Retinal pigment epithelial cell (primary cell): Measurements from ENCODE around the gene NPDC1.

Source experiments
- DNase-seq: peaks from one replicate; pipeline ENCODE4 v3.0.0-alpha.2; 2010; ENCODE audit warnings: low read depth
- H3K4me3 ChIP-seq: 2 replicates; pipeline ENCODE4 v1.5.1; 2011; ENCODE audit warnings: mild to moderate bottlenecking, low read length, control low read depth, moderate library complexity
- TF ChIP-seq, protein P1 (sequence below): conservative IDR thresholded peaks from 2 replicates; pipeline ENCODE4 v1.5.1; 2011; ENCODE audit warnings: low read depth, low read length, control low read depth, inconsistent platforms

NPDC1 gene

DNA sequence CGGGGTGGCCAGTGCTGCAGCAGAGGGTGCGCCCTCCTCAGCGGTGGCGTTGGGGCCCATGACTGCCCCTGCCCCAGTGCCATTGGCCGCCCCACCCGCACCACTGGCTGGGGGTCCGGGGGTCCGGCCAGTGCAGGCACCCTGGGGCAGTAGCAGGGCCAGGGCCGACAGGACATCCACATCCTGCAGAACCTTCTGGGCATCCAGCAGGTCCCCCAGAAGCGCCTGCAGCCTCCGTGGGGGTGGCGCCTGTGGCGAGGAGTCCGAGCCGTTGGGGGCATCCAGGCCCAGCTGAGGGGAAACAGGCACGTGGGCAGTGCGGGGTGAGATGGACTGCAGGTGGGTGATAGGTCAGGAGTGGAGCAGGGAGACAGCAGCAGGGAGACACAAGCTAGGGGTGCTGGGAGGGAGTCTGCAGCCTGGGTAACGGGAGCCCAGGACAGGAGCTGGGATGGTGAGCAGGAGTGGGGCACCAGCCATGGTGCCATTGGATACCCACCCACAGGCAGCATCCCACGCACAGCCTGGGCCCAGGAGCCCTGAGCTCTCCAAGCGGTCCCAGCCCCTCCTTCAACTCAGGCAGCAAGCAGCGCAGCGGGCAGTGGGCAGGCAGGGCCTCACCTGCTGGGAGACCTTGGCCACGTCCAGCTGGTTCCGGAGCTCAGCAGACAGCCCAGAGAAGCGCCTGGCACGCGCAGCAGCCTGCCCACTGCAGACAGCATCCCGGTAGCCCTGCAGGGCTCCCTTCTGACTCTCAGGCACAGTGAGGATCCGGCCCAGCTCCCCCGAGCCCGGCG, 25.0 kb downstream of the NPDC1 start:
- TF ChIP-seq, protein P1, sequence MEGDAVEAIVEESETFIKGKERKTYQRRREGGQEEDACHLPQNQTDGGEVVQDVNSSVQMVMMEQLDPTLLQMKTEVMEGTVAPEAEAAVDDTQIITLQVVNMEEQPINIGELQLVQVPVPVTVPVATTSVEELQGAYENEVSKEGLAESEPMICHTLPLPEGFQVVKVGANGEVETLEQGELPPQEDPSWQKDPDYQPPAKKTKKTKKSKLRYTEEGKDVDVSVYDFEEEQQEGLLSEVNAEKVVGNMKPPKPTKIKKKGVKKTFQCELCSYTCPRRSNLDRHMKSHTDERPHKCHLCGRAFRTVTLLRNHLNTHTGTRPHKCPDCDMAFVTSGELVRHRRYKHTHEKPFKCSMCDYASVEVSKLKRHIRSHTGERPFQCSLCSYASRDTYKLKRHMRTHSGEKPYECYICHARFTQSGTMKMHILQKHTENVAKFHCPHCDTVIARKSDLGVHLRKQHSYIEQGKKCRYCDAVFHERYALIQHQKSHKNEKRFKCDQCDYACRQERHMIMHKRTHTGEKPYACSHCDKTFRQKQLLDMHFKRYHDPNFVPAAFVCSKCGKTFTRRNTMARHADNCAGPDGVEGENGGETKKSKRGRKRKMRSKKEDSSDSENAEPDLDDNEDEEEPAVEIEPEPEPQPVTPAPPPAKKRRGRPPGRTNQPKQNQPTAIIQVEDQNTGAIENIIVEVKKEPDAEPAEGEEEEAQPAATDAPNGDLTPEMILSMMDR: no peak
- no peak overlapping the region for H3K4me3 ChIP-seq
- DNase-seq: no peak

- no peak for DNase-seq
- H3K4me3 ChIP-seq: no peak overlapping the region
- TF ChIP-seq, protein P1: no peak
These were observed 25.9 kb downstream of the NPDC1 start for GRCh38 chr9:137019891-137020683.

- H3K4me3 ChIP-seq: no peak overlapping the region
- TF ChIP-seq, protein P1: no peak
- no peak for DNase-seq
These were observed 27.0 kb downstream of the NPDC1 start for GRCh38 chr9:137018761-137019559.

- no peak for DNase-seq
- no peak overlapping the region for H3K4me3 ChIP-seq
- TF ChIP-seq, protein P1: no peak
These were observed 28.0 kb downstream of the NPDC1 start for GRCh38 chr9:137017791-137018497.

DNA sequence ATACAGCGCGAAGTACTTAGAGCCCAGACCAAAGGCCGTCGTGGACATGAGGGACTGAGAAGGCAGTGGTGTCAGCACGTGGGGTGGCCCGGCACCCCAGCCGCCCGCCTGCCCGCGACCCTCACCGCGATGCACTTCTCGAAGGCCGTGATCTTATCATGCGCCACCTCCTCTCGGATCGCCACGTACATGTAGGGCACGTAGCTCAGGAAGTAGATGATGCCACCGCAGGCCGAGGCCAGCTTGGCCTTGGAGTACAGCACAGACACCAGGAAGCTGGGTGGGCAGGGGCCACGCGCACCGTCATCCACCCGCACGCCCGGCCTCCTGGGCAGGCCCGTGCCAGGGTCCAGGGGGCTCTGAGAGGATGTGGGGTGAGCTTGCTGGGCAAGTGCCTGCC, 28.9 kb downstream of the NPDC1 start:
- DNase-seq: no peak
- TF ChIP-seq, protein P1: no peak
- no peak overlapping the region for H3K4me3 ChIP-seq

- DNase-seq: no peak
- H3K4me3 ChIP-seq: no peak overlapping the region
- TF ChIP-seq, protein P1: no peak
These were observed 29.5 kb downstream of the NPDC1 start for GRCh38 chr9:137016436-137016835.
